Activated CD4-positive, alpha-beta memory T cell treated with anti-CD3 and anti-CD28 coated beads for 36 hours (primary cell): Measurements from ENCODE around the gene KRT28. TPM values are rescaled to one million over a fixed set of nuclear protein-coding genes. Genes with fewer than 3 reads are reported as not detected.
A peak's percentile ranks its signal among the peaks of the same experiment; 100 is the strongest.

Experiments used
- CTCF ChIA-PET: fragments of 350-600 bp; sonication (Branson Sonifier 250); formaldehyde crosslinking; loops from one replicate; lab custom pipeline; 2021; ENCODE audit warnings: antibody characterized with exemption, inconsistent platforms; lab: Charles Lee
- POLR2A ChIA-PET: fragments of 350-600 bp; sonication (Branson Sonifier 250); formaldehyde crosslinking; loops from one replicate; lab custom pipeline; 2021; ENCODE audit warnings: antibody characterized with exemption; lab: Charles Lee
- DNase-seq: peaks from one replicate; pipeline ENCODE4 v3.0.0-alpha.2; 2020
- H3K27ac Mint-ChIP-seq: one replicate; pipeline ENCODE4 v1.8.0; 2021; ENCODE audit warnings: mixed read lengths
- H3K27me3 Mint-ChIP-seq: one replicate; pipeline ENCODE4 v1.8.0; 2021; ENCODE audit warnings: mixed read lengths
- H3K36me3 Mint-ChIP-seq: one replicate; pipeline ENCODE4 v1.8.0; 2021; ENCODE audit warnings: mixed read lengths
- H3K4me1 Mint-ChIP-seq: one replicate; pipeline ENCODE4 v1.8.0; 2021; ENCODE audit warnings: low read depth, mixed read lengths
- H3K4me3 Mint-ChIP-seq: one replicate; pipeline ENCODE4 v1.8.0; 2021; ENCODE audit warnings: mild to moderate bottlenecking, mixed read lengths
- H3K9me3 Mint-ChIP-seq: one replicate; pipeline ENCODE4 v1.8.0; 2021; ENCODE audit warnings: mixed read lengths
- intact Hi-C: fragments of 100-400 bp; cut with micrococcal nuclease; formaldehyde crosslinking; loops from one replicate; pipeline ENCODE4 v1.15.1; 2023
- total RNA-seq, 2 experiments: library from RNA; stranded (reverse); gene quantifications; one replicate each; pipeline ENCODE4 v1.2.3, GENCODE V29; 2021

Gene KRT28
- total RNA-seq, 2 experiments from 2014 or later = not detected

DNA sequence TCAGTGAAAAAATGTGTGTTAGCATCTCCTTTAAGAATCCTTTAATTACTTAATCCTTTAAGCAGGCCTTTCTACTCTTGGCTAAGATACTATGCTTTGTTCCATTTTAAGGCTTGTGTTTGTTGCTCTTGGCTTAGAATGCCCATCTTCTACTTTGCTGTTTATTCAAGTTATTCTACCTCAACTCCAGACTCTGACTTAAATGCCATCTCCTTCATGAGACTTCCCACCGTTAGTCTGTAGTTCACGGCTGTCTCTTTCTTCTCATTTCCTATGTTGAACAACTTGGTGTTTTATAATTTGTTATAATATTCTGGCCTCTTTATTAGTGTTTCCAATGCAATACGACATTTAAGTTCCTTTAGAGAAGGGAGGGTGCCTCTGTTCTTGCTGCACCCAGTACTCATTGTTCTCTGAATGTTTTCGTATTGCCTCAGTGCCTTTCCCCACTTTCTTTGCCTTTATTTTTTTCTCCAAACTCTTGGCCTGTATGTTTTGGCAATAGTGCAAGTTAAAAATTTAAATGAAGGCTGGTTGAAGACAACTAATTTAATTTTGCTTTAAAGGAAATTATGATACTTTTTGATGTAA, 28.8 kb upstream of the KRT28 start:
- Mint-ChIP-seq H3K4me1 (peaks cover 12% of the 10 kb centered on the region), H3K4me3 (no peak overlapping the region), H3K36me3 (no peaks in the 10 kb centered on the region), H3K27me3 (peaks cover 2% of the 10 kb centered on the region), H3K9me3 (no peaks in the 10 kb centered on the region), H3K27ac (no peak overlapping the region)
- CTCF ChIA-PET = interaction anchor here (0.6 kb wide), 1 partner anchor 10 kb away, joined by 3 read pairs; no protein-coding TSS in a partner anchor
- POLR2A ChIA-PET = interaction anchor here (1.0 kb wide), 1 partner anchor 9 kb away, joined by 5 read pairs; no protein-coding TSS in a partner anchor
- intact Hi-C loops = no loop called here
- no peak for DNase-seq

- peak overlapping the region; percentile 45 for H3K4me3 Mint-ChIP-seq
- H3K4me1 Mint-ChIP-seq = peaks cover 10% of the 10 kb centered on the region
- no peaks in the 10 kb centered on the region for H3K9me3 Mint-ChIP-seq
- ChIA-PET POLR2A (interaction anchor here (1.0 kb wide), 1 partner anchor 9 kb away, joined by 5 read pairs; no protein-coding TSS in a partner anchor), CTCF (no interaction called here)
- intact Hi-C loops = no loop called here
- peak overlapping the region; percentile 64 for H3K27ac Mint-ChIP-seq
- H3K36me3 Mint-ChIP-seq = no peaks in the 10 kb centered on the region
- DNase-seq = peak; percentile 11
- peaks cover 2% of the 10 kb centered on the region for H3K27me3 Mint-ChIP-seq
These were observed 28.1 kb upstream of the KRT28 start for GRCh38 chr17:40827746-40828453.

- intact Hi-C loops = no loop called here
- H3K4me3 Mint-ChIP-seq = no peak overlapping the region
- peaks cover 6% of the 10 kb centered on the region for H3K27me3 Mint-ChIP-seq
- peaks cover 4% of the 10 kb centered on the region for H3K36me3 Mint-ChIP-seq
- POLR2A ChIA-PET = no interaction called here
- H3K9me3 Mint-ChIP-seq = no peaks in the 10 kb centered on the region
- H3K27ac Mint-ChIP-seq = no peak overlapping the region
- no peak for DNase-seq
- CTCF ChIA-PET = interaction anchor here (0.6 to 1.2 kb wide), 2 partner anchors 19 to 497 kb away, joined by 3 read pairs; no protein-coding TSS in a partner anchor
- peaks cover 10% of the 10 kb centered on the region for H3K4me1 Mint-ChIP-seq
These were observed 25.8 kb upstream of the KRT28 start for GRCh38 chr17:40825599-40825998.

DNA sequence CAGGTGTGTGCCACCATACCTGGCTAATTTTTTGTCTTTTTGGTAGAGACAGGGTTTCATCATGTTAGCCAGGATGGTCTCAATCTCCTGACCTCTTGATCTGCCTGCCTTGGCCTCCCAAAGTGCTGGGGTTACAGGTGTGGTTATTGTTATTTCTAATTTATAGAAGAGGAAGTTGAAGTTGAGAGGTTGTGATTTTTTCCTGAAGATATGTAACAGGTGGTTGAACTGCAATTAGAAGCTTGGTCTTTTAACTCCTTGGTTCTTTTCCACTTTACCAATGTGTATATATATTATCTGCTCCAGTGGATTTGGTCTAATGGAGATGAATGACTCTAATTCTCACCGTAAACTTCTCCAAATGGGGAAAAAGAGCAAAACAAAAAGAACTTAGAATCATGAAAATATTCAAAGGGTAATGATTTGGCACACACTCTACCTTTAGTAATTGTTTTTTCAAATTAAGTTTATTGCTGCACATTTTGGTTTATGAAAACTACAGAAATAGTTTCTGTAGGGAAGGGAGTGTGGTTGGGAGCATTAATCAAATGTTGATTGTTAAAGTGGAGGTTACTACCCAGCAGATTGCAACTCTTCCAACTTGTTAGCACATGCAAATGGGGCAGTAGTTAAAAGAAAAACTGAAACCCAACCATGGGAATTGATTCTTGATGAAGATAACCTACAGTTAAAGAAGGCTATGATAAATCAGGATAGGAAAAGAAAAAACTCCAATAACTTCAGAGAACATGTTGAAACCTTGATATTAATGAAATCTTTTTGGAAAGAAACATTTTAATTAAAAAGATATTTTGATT, 24.5 kb upstream of the KRT28 start:
- Mint-ChIP-seq H3K27me3 (peaks cover 6% of the 10 kb centered on the region), H3K4me3 (no peak overlapping the region), H3K36me3 (peaks cover 6% of the 10 kb centered on the region), H3K4me1 (peaks cover 21% of the 10 kb centered on the region), H3K9me3 (no peaks in the 10 kb centered on the region), H3K27ac (no peak overlapping the region)
- ChIA-PET POLR2A (no interaction called here), CTCF (interaction anchor here (1.2 kb wide), 1 partner anchor 18 kb away, joined by 3 read pairs; no protein-coding TSS in a partner anchor)
- intact Hi-C loops = no loop called here
- no peak for DNase-seq

- DNase-seq = no peak
- Mint-ChIP-seq H3K9me3 (no peaks in the 10 kb centered on the region), H3K4me1 (peaks cover 15% of the 10 kb centered on the region), H3K4me3 (no peak within 1 kb of the TSS), H3K27ac (no peak within 1 kb of the TSS), H3K27me3 (peaks cover 6% of the 10 kb centered on the region), H3K36me3 (peaks cover 15% of the 10 kb centered on the region)
- intact Hi-C loops = no loop called here
- POLR2A ChIA-PET = no interaction called here
- CTCF ChIA-PET = interaction anchor here (0.6 kb wide), 1 partner anchor 33 kb away, joined by 4 read pairs; no protein-coding TSS in a partner anchor
These were observed 22.5 kb upstream of the KRT28 start, which contains the start of gene KRT10 for GRCh38 chr17:40822132-40822812. KRT10 (minus strand) TSS chr17:40822614; CDS start chr17:40822585, 29 bp downstream.

- Mint-ChIP-seq H3K27ac (no peak overlapping the region), H3K9me3 (no peaks in the 10 kb centered on the region), H3K27me3 (peaks cover 6% of the 10 kb centered on the region), H3K4me1 (peaks cover 18% of the 10 kb centered on the region), H3K4me3 (no peak overlapping the region), H3K36me3 (peaks cover 21% of the 10 kb centered on the region)
- intact Hi-C loops = no loop called here
- no peak for DNase-seq
- ChIA-PET CTCF (interaction anchor here (0.6 kb wide), 1 partner anchor 34 kb away, joined by 4 read pairs; no protein-coding TSS in a partner anchor), POLR2A (no interaction called here)
These were observed 21.8 kb upstream of the KRT28 start for GRCh38 chr17:40821536-40821935.

GRCh38 chr17:40820228-40820838, 20.6 kb upstream of the KRT28 start:
- ChIA-PET POLR2A (interaction anchor here (0.6 to 2.5 kb wide), 2 partner anchors 13 to 173 kb away, joined by 3 to 12 read pairs; partner anchors contain the start of gene SMARCE1), CTCF (interaction anchor here (2.4 kb wide), 1 partner anchor 842 kb away, joined by 10 read pairs; no protein-coding TSS in a partner anchor)
- no peaks in the 10 kb centered on the region for H3K9me3 Mint-ChIP-seq
- H3K4me3 Mint-ChIP-seq = peak overlapping the region; percentile 75
- H3K36me3 Mint-ChIP-seq = peaks cover 21% of the 10 kb centered on the region
- peaks cover 4% of the 10 kb centered on the region for H3K27me3 Mint-ChIP-seq
- H3K4me1 Mint-ChIP-seq = peaks cover 18% of the 10 kb centered on the region
- H3K27ac Mint-ChIP-seq = peak overlapping the region; percentile 72
- DNase-seq = peak; percentile 34
- intact Hi-C loops = no loop called here

DNA sequence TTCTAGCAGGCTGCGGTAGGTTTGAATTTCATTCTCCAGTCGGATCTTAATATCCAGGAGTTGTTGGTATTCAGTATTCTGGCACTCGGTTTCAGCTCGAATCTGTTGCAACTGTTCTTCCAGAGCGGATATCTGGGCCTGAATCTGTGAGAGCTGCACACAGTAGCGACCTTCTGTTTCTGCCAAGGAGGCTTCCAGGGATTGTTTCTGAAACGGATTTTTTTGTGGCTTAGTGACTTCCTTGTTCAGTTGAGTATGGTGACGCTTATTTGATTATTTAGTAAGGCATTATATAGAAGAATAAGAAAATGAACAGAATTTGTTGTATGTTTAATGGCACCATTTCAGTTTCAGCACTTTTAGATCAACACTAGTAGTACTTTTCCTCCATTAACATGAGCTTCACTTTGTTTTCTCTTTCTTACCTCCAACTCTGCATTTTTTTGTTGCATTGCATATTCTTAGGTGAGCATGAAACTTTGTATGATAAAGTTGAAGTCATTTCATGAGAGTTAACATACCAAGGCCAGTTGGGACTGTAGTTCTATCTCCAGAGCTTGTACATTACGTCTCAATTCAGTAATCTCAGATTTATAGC, 19.9 kb upstream of the KRT28 start:
- no peak for DNase-seq
- peaks cover 6% of the 10 kb centered on the region for H3K27me3 Mint-ChIP-seq
- H3K36me3 Mint-ChIP-seq = peaks cover 21% of the 10 kb centered on the region
- intact Hi-C loops = loop anchor here (5.0 kb wide), 1 partner anchor 848 kb away; no protein-coding TSS in a partner anchor
- peak overlapping the region; percentile 72 for H3K27ac Mint-ChIP-seq
- peak overlapping the region; percentile 75 for H3K4me3 Mint-ChIP-seq
- CTCF ChIA-PET = interaction anchor here (0.7 to 2.4 kb wide), 6 partner anchors 37 to 869 kb away, joined by 3 to 13 read pairs (median 4); partner anchors contain the start of gene EIF1
- H3K9me3 Mint-ChIP-seq = no peaks in the 10 kb centered on the region
- H3K4me1 Mint-ChIP-seq = peaks cover 18% of the 10 kb centered on the region
- POLR2A ChIA-PET = interaction anchor here (0.6 to 2.5 kb wide), 3 partner anchors 8 to 172 kb away, joined by 3 to 12 read pairs (median 5); partner anchors contain the start of gene SMARCE1

DNA sequence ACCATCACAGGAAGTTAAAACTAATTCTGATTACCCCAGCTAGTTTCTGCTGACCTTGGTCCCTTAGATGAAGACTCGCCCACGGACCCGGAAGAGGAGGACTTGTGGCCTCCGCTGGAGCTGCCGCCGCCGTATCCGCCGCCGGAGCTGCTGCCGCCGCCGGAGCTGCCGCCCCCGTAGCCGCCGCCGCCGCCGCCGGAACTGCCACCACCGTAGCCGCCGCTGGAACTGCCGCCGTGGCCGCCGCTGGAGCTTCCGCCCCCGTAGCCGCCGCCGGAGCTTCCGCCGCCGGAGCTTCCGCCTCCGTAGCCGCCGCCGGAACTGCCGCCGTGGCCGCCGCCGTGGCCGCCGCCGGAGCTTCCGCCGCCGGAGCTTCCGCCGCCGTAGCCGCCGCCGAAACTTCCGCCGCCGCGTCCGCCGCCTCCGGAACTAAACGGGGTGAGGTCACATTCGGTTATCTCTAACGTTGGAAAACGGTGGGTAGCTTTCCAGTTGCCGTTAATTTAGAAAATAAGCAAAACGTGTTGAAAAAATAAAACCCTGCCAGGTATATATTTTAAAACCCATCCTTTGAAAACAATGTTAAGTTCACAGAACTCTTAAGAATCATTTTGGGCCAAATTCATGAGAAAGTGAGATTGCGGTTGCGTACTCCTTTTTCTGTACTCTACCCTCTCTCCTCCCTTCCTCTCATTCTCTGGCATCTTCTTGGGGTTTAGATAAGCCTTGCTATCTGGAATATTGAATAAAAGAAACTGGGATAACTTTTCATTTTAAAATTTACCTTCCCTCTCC, 19.2 kb upstream of the KRT28 start:
- H3K36me3 Mint-ChIP-seq = peaks cover 21% of the 10 kb centered on the region
- H3K27ac Mint-ChIP-seq = peak overlapping the region; percentile 94
- ChIA-PET CTCF (interaction anchor here (0.7 to 2.4 kb wide), 10 partner anchors 15 to 870 kb away, joined by 3 to 15 read pairs (median 4); partner anchors contain the start of gene EIF1), POLR2A (interaction anchor here (0.8 to 2.5 kb wide), 4 partner anchors 9 to 1112 kb away, joined by 4 to 12 read pairs (median 5); partner anchors contain the start of genes ODAD4 and SMARCE1)
- peak overlapping the region; percentile 87 for H3K4me3 Mint-ChIP-seq
- no peaks in the 10 kb centered on the region for H3K9me3 Mint-ChIP-seq
- intact Hi-C loops = loop anchor here (5.0 kb wide), 1 partner anchor 848 kb away; no protein-coding TSS in a partner anchor
- H3K27me3 Mint-ChIP-seq = peaks cover 7% of the 10 kb centered on the region
- peaks cover 18% of the 10 kb centered on the region for H3K4me1 Mint-ChIP-seq
- DNase-seq = peak; percentile 91
